Stimulated activated CD4-positive, alpha-beta T cell treated with anti-CD3 and anti-CD28 coated beads, TNF-alpha, amount 100 ng/mL, for 24 hours (primary cell): ENCODE measurements around the gene KLHL29.

Experiments
- DNase-seq, 3 experiments: peaks; one replicate each; pipeline ENCODE4 v3.0.0-alpha.2; 2020; ENCODE audit warnings: low read depth in 3 of 3

The KLHL29 gene

DNA sequence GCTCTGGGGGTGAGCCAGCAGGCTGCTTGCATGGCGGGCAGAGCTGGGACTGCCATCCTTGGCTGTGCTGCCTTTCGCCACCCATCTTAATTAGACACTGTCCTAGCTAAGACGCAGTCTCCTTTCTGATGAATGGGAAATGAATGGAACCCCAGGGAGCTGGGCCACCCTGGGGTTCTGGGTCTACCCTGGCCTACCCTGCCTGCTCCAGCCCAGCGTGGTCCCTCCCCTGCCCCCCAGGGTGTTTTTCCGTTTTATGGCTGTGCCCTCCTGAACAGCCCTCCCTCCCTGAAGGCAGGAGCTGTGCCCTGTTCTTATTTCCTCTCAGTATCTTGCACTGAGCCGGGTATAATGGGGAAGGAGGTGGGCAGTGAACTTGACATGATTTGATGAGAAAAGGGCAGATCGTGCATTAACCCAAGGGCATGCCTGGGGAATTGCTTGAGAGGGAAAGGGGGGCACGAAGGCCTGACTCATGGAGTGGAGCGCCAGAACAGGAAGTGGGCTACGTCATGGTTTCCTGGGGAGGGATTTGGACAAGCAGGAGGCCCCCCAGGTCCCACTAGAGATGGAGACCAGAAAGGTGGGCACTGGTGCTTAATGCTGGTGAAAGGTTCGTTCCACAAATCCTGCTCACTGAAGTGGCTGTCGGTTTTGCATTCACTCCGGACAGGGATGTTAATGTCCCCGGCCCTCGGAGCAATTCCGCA is 165.0 kb downstream of the KLHL29 start:
- no peak for DNase-seq

GRCh38 chr2:23550553-23550952 is 165.6 kb downstream of the KLHL29 start:
- no peak for DNase-seq

DNA sequence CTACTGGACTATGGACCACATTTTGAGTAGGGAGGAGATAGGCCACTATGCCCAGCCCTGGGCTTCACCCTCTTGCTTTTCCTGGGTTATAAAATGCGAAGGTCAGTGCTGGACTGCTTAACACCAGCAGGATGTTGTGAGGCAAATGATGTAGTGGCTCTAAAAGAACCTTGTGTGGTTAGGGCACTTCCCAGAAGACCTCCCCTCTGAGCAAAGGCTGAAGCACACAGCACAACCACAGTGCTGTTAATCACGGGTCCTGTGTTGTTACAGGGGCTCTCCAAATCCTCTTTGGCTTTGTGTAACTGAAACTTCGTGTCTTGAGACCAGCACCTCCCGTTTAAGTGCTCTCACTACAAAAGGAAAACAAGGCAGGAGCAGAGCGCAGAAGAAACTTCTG is 166.9 kb downstream of the KLHL29 start:
- DNase-seq = no peak

DNA sequence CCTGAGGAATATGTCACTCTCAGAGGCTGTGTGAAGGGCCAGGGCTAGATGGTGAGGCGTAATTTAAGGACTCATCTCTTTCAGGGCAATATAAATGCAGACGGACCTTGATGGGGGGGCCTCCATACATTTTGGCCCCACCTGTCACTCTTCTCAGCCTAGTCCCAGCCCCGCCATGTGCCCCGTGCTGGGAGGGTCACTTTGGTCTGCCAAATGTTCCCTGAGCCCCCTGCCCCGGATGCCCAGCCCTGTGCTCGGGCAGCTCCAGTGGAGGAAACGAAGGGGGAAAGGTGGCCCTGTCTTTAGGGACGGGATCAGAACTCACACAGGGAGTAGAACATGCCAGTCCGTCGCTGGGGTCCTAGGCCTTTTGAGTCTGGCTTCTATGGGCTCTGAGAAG is 168.6 kb downstream of the KLHL29 start:
- no peak for DNase-seq

DNA sequence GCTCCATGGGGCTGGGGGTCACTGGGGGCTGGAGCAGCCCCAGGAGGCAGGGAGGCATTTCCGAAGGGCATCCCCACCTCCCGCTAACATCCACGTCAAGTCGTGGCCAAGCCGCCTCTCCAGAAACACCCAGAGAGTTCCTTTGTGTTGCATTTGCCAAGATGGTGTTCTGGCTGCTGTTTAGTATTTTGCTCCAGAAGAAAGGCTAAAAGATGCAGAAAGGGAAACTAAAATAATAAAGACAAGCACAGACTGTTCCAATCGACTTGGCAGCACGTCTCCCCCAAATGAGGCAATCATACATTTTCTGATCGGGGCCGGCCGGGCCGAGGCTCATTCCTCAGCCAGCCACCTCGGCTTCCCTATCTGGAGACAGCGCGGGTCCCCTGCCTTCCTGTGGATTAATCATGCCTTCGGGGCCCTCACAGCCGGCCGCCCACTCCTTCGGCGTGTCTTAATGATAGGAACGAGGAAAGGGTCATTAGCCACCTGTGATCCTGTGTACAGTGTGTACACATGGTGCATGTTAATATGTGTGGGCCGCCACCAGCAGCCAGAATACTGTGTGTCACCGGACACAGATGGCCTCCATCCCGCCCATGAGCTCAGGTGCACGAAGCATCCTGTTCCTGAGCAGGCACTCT is 169.2 kb downstream of the KLHL29 start:
- DNase-seq = no peak

DNA sequence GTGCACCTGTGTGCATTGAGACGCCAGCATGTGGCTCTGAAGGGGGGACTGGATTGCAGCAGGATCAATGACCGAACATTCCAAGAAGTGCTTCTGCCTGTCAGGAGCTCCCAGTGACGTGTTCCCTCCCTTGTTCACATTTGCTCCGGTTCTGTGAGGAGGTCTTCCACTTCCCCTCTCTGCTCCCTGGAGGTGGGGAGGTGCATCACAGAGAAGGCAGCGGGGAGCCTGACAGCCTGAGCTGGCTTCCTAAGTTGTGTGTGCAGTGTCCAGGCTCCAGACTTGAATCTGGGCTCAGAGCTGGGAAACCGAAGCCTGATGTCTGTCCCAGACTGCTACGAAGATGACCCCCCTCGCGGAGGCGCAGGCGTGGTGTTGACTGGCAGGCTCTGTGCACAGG is 171.0 kb downstream of the KLHL29 start:
- no peak for DNase-seq

- no peak for DNase-seq
These were observed 171.9 kb downstream of the KLHL29 start for GRCh38 chr2:23556929-23557328.

DNA sequence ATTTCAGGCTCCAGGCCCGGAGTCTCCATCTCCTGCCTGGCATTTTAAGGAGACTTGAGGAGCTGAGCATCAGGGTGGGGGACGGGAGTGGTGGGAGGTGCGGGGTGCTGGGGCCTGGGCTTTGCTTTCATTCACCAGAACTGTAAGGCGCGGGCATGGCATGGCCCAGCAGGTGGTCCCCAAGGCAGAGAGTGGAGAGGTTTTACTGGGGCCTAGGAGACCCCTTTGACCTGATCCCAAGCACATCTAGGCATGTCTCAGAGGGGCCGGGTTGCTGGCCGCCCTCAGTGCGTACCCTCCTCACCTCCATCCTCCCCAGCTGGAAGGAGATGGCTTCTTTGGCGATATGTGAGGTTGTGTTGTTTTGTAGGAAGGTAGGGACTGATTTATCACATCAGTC is 172.5 kb downstream of the KLHL29 start:
- DNase-seq = no peak

DNA sequence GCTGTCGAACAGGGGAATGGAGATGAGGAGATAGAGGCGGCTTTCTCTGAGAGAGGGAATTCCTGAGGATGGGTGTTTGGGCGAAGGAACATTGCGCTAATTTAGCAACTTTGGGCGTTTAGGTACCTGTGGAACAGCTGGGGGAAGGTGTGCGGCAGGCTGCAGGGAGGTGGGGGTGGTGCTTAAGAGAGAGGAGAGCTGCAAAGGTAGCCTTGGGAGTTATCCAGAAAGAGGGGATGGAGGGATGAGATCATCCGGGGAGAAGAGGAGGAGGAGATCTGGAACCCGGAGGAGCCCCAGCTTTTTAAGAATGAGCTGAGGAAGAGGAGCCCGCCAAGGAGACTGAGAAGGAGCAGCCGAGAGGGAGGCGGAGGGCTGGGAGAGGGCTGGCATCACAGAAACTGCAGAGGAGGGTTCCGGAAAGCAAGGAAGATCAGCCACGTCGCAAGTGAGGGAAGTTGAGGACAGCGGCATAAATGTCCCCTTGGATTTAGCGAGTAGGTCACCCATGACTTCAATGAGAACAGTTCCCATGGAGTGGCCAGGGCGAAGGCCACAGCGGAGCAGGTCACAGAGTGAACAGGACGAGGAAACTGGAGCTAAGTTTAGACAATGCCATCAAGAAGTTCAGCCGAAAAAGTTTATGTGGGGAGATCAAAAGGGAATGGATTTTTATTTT is 174.7 kb downstream of the KLHL29 start:
- DNase-seq = no peak

GRCh38 chr2:23561088-23561487 is 176.1 kb downstream of the KLHL29 start:
- no peak for DNase-seq

DNA sequence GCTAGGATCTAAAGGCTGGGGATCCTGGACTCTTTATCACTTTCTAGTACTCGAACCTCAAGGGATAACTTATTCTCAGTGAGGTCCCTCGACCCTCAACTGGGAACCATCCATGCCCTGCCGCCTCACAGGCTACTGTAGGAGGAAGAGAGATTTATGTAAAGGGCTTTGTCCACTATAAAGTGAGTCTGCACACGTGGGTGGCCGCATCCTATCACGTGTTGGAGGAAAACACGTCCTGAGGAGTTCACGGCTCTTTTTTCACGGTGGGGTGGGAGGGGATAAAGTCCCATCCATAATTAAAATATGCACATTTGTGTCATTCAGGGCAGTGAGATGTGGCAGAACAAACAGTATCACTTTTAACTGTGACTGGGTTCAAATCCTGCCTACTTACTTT is 176.6 kb downstream of the KLHL29 start:
- DNase-seq = no peak

GRCh38 chr2:23562143-23562542 is 177.2 kb downstream of the KLHL29 start:
- no peak for DNase-seq

DNA sequence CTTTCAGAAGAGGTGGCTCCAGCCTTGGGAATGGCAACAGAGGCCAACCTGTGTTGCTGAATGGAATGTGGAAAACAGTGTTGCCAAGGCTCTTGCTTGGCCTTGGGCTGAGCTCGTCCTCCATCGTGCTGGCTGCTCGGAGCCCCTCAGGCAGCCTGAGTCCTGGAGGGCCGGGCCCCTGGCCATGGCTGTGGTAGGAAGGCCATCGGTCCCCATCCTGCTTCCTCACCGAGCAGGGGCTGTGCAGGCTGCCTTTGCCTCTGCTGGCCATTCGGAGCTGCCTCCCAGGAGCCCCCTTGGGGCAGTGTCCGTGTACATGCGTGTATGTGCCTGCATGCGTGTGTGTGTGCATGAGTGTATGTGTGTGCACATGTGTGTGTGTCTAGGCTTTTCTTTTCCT is 178.2 kb downstream of the KLHL29 start:
- DNase-seq = no peak

GRCh38 chr2:23563673-23564614 is 179.0 kb downstream of the KLHL29 start:
- DNase-seq = no peak

DNA sequence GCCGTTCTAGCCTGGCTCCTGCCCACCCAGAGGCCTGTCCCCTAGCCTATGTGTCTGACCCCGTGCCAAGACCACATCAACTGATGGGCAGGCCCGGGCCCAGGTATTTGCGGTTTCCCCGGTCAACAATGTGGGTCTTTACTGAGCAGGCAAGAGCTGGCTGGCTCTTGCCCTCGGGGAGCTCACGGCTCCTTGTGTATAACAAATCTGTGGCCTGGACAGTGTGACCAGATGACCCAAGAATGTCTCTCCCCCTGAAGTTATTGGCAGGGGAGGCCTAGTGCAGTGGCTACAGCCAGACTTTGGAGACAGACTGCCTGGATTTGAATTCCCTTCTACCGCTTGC is 179.6 kb downstream of the KLHL29 start:
- no peak for DNase-seq

DNA sequence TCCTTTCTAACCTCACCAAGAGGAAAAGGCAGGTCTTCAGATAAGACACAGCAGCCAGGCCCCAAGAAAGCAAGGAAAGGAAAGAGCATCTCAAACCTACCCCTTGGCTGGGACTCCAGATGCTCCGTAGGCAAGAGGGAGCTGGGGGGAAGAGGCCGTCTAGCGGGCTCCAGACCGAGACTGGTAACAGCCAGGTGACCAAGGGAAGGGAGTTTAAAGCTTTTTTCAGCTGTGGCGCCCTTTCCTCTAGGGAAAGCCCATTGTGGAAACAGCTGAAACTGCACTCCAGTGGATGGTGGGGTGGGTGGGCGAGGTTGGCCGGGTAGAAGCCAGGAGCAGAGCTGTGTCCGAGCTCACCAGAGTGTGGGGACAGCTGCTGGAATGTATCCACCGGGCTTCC is 180.4 kb downstream of the KLHL29 start:
- DNase-seq = no peak

DNA sequence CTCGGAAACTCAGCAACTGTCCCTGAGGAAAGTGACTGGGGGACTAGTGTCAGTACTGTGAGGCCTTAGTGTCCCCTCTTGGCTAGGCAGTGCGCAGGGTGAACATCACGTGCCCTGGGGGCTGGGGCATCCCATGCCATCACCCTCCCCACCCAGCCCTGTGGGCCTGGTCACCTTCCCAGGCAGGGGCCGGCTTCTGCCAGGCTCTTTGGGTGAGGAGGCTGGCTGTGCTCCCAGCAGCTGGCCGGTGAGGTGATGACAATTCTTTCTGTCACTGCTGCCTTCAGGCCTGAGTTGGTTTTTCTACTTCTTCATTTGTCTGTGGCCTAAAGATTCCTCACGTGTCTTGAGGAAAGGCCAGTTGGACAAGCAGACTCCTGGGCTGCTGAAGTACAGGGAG is 180.8 kb downstream of the KLHL29 start:
- DNase-seq = no peak

- DNase-seq = peak in 1 of 3 experiments; percentile 21
These were observed 181.5 kb downstream of the KLHL29 start for GRCh38 chr2:23566241-23567142.

- DNase-seq = no peak
These were observed 182.3 kb downstream of the KLHL29 start for GRCh38 chr2:23567161-23567756.

DNA sequence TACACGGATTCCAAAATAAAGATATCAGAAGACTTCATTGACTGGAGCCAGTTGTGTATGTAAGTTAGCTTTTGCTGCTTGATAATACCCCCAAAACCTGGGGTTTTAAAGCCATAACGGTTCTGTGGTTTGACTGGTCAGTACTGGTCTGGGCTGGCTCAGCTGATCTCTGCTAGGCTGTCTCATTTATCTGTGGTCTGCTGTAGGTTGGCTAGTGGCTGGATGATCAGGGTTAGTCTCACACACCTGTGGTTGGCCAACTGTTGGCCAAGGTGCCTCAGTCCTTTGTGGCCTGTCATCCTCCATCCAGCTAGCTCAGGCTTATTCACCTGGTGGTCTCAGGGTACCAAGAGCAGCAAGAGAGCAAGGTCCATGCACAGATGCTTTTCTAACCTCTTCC is 183.2 kb downstream of the KLHL29 start:
- DNase-seq = no peak
